Activated naive CD4-positive, alpha-beta T cell treated with Interleukin-2 at 50 U/mL for 16 hours (primary cell): Measurements from ENCODE around the gene ZNF292.
A peak's percentile ranks its signal among the peaks of the same experiment; 100 is the strongest.
"Not testable (repeated sequence)": the region's sequence is repeated elsewhere in the genome, so short reads cannot be mapped to it uniquely, and the experiment has no call there.

Experiments
- DNase-seq: peaks from one replicate; pipeline ENCODE4 v3.0.0-alpha.2; 2020

Gene ZNF292

GRCh38 chr6:87164004-87164403 is 8.6 kb downstream of the ZNF292 start:
- DNase-seq: no peak

GRCh38 chr6:87164506-87164905 is 9.1 kb downstream of the ZNF292 start:
- DNase-seq: no peak

GRCh38 chr6:87165185-87165584 is 9.8 kb downstream of the ZNF292 start:
- no peak for DNase-seq

- no peak for DNase-seq
Observed at GRCh38 chr6:87171938-87172633, 16.7 kb downstream of the ZNF292 start.

- DNase-seq: no peak
Observed at GRCh38 chr6:87174078-87174579, 18.8 kb downstream of the ZNF292 start.

DNA sequence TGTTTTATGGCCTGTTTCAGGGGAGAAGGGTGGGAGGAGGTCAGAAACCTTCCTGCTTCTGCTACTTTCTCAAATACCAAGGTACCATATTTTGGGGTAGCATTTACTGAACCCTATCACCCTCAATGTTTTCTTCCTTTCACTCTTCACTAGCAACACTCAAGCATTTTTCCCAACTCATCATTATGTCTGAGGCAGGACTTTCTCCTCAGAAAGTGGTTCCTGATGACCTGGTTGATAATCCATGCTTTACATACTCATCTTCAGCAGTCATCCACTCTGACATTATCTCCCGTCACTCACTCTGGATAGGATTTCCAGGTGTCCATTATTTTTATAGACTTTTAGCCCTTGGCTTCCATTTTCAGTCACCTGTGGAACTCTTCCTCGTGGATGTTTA is 21.1 kb downstream of the ZNF292 start:
- no peak for DNase-seq

DNA sequence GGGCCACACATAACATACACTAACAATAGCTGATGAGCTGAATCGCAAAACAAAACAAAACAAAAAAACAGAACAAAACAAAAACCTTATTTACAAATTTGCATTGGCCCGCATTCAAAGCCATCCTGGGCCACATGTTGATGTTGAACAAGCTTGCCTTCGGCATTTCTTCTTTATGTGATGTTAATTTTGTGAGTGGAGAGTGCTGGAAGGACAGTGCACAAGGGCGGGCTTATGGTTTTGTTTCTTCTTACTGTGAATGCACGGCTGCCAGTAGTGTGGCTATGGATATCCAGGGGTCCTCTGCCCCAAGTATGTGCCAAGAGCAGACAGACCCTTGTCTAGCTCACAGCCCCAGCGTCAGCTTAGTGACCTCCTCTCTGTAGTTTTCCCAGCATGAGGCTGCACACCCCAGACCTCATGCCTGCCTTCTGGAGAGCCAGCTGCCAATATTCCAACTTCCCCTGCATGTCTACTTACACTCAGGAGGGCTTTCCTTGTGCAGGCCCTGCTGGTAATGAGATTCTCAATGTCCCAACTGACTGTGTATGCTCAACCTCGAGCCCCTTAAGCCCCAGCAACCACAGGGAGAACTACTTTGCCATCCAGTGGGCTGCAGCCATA is 24.9 kb downstream of the ZNF292 start:
- no peak for DNase-seq

- no peak for DNase-seq
Observed at GRCh38 chr6:87181903-87182302, 26.5 kb downstream of the ZNF292 start.

- peak; percentile 44 for DNase-seq
Observed at GRCh38 chr6:87182321-87182720, 27.0 kb downstream of the ZNF292 start.

- no peak for DNase-seq
Observed at GRCh38 chr6:87182940-87183339, 27.6 kb downstream of the ZNF292 start.

DNA sequence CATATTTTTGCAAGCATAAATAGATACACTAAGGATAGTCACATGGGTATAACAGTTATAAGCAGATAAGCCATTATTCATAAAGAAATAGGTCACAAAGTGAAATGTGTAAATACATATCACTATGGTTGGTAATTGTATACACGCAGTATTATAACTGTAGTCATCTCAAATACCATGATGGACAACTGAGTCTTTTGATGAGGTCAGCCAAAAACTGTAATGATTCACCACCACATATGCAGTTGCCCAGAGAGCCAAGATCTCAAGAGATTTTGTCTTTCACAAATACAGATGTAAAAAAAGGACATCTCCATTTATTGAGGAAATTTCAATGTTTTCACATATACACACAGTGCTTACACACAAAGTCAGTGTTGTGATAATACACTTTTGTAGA is 28.3 kb downstream of the ZNF292 start:
- no peak for DNase-seq

DNA sequence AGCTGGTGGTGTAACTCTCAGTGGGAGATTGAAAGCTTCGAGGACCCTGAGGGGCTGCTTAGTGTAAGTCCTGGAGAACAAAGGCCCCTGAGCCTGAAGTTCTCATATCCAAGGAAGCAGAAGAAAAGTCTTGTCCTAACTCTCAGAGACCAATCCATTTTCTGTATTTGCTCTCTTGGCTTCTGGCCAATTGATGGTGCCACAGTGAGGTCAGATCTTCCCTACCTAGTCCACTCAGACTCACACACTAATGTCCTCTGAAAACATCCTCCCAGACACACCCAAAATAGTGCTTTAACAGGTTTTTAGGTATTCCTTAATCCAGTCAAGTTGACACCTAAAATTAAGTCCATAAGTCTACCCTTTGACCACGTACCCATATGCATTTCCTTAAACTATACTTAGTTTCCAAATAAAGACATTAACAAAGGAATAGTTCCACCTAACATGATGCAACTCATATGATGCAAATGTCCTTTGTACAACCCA is 29.4 kb downstream of the ZNF292 start:
- DNase-seq: no peak

- no peak for DNase-seq
Observed at GRCh38 chr6:87196275-87196842, 41.0 kb downstream of the ZNF292 start.

DNA sequence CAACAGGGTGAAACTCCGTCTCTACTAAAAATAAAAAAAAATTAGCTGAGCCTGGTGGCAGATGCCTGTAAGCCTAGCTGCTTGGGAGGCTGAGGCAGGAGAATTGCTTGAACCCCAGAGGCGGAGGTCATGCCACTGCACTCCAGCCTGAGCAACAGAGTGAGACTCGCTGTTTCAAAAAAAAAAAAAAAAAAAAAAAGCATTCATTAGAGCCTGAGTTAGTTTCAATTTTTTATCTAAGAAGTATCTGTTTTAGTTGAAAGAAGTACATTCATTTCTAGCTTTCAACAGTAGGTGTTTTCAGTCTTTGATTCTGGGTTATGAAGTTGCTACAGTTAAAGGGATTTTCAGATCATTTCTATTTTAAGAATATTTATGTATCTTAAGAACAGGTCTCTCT is 42.2 kb downstream of the ZNF292 start:
- DNase-seq: peak; percentile 33

DNA sequence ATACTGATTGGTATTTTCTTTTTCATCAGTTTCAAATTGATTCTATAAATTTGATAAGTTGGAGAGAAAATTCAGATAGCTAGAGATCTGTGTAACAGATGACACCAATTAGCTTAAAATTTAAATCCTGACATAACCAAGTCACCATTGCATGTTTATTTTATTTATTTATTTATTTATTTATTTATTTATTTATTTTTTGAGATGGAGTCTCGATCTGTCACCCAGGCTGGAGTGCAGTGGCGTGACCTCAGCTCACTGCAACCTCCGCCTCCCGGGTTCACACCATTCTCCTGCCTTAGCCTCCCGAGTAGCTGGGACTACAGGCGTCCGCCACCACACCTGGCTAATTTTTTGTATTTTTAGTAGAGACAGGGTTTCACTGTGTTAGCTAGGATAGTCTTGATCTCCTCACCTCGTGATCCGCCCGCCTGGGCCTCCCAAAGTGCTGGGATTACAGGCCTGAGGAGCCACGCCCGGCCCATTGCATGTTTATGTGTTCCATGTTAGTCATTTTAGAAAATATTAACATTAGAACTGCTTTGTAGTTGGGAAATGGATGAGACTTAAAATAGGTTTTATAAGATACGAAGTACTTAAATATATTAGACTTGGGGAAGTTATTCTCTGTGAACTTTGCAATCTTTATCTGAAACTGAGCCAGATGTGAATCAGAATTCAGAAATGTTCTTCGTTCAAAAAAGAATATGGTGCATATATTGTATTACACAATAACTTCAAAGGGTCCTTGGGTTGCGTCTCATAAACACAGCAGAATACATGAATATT is 42.9 kb downstream of the ZNF292 start:
- not testable (repeated sequence) for DNase-seq

DNA sequence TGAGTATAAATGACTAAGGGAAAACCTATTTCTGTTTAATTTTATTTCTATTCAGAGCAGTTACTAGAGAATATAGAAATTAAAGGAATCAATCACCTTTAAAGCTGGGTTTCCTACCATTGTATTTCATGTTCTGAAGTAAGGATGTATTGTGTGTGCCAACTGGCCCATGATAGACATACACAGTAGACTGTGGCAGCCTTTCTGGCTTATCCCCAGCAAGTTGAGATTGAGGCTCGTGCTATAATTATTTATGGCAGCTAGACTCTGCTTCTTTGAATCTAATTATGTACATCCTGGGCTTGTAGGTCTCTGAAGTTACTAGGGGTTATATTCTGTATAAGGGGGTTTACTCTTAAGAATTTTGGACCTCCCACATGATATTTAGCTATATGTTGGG is 44.4 kb downstream of the ZNF292 start:
- DNase-seq: no peak

- no peak for DNase-seq
Observed at GRCh38 chr6:87200469-87201175, 45.3 kb downstream of the ZNF292 start.

DNA sequence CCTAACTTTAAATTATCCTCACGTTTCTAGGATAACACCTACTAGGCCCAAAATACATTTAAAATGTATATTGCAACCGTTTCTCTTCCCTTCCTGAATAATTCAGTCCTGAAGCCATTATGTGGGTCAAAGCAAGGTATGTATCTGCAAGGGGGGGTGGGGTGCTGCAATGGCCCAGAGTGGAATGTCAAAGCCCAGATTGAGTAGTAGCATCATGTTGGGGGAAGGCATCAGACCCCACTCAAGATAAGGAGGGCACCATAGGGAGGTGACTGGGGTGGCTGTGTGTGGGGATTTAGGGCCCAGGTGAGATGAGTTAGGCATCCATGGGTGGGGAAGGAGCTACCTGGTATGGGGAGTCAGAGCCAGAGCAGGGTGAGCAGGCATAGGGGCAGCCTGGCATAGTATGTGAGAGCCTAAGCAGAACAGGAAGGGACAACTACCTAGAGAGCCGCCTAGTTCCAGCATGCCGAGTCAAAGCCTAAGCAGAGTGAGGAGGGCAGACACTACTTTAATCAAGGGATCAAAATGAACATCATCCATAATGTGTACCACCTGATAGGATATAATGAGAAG is 48.2 kb downstream of the ZNF292 start:
- no peak for DNase-seq

DNA sequence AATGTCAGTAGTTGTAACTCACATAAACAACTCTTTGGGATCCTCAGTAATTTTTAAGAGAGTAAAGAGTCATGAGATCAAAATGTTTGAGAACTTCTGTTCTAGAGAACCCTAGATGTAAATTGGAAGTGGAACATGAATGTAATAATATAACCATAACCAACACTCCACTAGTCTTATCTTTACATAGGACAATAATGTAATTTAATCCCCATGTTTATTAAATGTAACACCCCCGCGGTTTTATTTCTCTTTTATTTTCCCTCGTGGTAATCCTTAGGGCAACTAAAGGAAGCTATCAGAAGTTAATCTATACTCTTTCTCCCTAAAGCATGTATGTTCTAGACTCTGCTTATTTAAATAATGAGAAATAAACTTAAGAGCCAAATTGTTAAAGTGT is 54.4 kb downstream of the ZNF292 start:
- DNase-seq: no peak

DNA sequence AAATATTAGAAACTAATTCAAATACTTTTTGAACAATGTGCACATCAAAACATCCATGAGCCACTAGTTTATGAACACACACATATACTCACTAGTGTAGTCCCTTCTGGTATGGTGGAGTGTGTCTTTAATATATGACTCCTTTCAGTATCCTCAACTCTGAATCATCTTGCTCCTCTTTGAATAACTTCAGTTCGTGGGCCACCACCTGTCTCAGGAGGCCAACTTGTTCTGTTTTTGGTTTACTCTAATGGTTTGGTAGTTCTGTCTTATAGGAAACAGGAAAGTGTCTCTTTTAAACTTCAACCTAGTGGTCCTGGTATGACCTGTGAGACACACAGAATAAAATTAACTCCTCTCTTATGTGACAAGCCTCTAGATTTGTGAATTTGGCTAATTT is 55.6 kb downstream of the ZNF292 start:
- DNase-seq: peak; percentile 44

- no peak for DNase-seq
Observed at GRCh38 chr6:87212596-87212995, 57.2 kb downstream of the ZNF292 start.

- no peak for DNase-seq
Observed at GRCh38 chr6:87213364-87213763, 58.0 kb downstream of the ZNF292 start.
